Umbilical cord (tissue), 2 donors: Measurements from ENCODE around the gene SH3TC1. TPM values are rescaled to one million over a fixed set of nuclear protein-coding genes. Genes with fewer than 3 reads are reported as not detected.
A peak's percentile ranks its signal among the peaks of the same experiment; 100 is the strongest.

ENCODE experiments used
- DNase-seq: peaks from one replicate; pipeline ENCODE4 v3.0.0-alpha.2; 2015; ENCODE audit warnings: low spot score
- total RNA-seq: library from RNA; depleted of rRNA; stranded (reverse); fragments of >200 nt; gene quantifications from one replicate; pipeline ENCODE4 v1.2.3, GENCODE V29; 2014; ENCODE audit warnings: low replicate concordance; ENCODE audit not compliant: insufficient read depth

Gene SH3TC1
- 59.5 TPM for total RNA-seq

DNA sequence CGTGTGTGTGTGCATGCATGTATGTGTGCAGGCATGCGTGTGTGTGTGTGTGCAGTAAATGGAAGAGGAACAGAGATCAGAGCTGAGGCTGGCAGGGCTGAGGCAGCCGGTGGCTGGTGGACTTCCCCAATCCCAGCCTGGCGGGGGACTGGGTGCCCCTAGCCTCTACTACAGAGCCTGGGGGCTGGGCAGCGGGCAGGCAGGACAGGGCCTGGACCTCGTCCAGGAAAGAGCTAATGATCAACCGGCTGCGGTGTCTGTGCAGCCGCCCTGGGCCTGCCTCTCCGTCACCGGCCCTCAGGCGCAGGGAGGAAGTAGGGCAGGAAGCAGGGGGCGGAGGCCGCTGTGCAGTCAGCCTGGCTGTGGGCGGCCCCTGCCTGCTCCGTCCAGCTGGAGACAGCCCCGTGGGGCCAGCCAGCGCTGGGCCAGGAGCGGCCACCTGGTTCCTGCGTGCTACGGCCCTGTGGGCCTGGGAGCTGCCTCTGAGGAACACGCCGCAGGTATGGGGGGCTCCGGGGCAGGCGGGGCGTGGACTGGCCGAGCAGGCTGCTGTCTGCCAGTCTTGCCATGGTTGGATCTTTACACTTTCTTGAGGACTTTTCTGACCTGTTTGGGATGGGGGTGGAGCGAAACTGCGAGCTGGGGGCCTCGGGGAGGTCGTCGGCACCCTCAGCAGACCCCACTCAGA lies at the start of gene SH3TC1:
Gene SH3TC1, plus strand, starts transcription at position 385 of the 688 bp plus-strand sequence. CDS start 5,905 bp downstream, outside the sequence.
- peak; percentile 95 for DNase-seq

DNA sequence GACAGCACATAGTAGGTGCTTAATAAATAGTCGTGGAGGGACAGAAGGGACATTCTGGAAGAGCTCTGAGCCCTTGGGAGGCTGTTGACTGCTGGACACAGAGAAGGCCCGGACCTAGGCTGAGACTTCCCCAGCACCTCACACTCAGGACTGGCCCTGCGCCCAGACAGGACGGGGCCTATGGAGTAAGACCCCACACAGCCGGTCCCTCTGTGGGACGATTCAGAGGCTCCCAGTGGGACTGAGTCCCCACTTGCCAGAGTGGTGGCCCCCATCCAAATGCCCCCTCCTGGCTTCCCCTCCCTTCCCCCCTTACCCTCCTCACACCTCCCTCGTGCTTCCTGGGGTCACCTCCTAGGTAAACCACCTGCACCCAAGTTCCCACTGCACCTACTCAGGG lies 49.4 kb upstream of the SH3TC1 start:
- no peak for DNase-seq

DNA sequence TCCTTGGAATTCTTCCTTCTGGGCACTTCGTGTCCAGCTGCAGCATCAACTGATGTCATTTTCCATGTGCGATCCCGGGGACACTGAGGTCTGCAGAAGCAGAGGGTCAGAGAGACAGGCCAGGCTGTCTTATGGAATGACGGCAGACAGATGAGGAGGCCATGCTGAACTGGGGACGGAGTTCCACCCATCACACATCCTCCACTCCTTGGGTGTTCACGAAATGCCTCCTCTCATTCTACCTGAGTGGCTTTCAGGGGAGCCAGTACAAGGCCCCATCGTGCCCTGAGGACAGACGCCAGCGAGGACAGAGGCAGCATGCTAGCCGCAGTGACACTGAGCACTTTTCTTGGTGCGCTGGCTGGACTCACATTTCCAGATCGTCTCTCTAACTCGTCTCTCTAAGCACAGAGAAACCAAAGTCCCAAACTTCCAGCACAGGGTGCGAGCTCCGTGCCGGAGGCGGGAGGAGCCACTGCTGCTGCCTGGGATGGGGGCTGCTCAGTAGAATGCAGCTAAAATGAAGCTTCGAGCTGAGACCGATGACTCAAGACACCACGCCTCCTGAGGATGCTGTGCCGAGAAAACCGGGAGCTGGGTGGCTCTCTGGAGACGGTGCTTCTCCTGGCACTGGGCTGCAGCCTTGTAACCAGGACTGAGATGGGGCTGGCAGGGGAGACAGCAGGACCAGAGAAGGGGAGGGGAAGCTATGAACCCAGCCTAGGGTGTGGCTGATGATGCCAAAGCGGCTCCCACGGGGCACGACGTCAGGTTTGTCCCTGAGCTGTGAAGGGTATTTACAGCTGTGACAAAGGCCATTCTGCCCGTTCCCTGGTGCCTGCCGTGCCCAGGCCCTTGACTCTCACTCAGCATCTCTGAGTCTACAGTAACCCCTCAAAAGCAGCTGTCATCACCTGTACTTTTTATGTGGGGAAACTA lies 48.7 kb upstream of the SH3TC1 start:
- no peak for DNase-seq

DNA sequence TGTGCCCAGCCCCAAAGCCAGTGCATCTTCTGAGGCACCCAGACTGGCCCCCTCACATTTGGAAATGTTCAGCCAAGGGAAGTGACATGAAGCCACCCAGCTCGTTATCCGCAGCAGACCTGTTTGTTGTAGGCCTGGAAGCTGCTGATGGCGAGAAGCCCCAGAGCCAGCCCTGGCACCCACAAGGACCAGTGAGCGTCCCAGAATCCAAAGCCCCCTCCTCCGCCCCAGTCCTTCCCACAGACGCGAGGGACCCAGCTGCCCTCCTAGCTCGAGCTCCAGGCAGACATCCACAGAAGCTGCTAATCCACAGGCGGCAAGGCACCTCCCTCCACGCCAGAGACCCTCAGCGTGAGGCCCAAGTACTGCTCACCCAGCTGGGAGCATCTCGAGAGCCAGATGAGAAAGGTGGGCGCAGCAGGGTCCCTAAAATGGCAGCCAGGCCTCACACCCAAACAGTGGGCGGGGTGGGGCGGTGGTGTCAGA lies 47.9 kb upstream of the SH3TC1 start:
- DNase-seq: no peak

DNA sequence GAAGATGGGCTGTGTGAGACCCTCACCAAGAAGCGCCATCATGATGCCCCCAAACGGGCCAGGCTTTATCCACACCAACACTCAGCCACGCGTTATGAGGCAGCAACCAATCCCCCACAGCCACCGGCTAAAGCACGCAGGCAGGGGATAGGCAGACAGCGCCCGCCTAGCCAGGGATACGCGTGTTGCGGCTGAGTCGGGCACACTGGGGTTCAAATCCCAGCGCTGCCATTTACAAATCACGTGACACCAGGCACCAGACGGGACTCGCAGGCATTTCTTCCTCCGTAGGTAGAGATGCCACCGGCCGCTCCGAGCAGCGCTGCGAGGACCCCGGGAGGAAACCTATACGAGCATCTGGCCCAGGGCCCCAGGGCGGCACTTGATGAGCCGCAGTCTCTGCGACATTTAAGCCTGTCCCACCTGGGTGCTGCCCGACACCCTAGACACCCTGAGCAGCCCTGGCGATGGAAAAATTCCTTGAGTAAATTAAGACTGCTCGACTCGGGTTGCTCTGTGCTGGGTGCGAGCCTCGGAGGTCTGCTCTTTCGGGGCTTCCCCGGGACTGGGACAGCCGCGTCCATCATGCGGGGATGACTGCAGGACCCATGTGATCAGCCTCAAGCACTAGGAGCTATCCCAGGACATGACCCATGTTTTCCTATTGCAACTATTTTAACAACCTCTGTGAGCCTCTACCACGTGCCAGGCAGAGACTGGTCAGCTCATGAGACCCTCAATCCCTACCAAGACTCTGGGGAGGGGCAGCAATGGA lies 46.8 kb upstream of the SH3TC1 start:
- DNase-seq: no peak

DNA sequence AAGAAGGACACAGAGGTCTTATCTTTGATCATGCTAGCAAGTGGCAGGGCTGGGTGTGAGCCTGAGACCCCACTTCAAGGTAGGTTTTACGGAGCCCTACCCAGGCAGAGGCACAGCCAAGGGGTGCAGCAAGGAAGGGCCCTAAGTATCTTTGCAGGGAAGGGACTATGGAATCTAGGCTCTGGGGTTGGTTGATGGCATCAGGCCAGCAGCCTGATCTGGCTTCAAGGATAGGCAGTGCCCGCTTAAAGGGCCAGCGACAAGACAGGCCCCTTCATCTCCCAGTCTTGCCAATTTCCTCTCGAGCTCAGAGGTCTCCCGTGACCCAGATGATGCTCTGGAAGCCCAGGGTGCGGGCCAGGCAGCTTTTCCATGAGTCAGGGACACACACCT lies 46.2 kb upstream of the SH3TC1 start:
- no peak for DNase-seq

DNA sequence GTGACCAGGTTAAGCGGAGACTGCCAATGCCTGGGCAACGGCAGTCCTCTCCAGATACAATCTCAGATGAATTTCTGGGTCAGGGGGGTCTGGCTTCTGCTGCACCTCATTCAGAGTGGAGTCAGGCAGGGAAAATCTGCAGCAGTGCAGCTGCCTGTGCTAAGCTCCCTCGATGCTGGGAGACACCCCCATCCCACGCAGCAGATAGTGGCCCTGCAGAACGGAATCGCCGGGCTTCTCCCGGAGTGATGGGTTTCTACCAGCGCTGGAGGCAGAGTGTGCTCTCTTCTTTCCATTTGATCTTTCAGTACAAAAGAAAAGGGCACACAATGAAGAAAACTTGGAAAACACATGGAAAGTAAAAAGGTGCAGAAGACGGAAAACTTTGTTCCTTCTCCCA lies 45.6 kb upstream of the SH3TC1 start:
- no peak for DNase-seq

DNA sequence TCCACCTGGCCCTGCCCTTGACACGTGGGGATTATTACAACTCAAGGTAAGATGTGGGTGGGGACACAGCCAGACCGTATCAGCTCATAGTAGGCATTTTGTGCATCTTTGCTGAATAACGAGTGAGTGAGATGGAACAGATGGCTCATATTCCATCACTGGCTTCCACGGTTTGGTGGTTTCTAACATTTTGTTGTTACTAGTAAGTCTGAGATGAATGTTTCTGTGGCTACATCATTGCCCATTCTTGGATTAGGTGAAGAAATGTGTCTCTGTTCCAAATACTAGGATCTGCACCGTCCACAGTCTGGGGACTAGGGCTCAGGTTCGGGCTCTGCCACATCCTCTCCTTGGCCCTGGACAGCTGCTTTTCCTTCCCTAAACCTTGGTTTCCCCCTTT lies 44.0 kb upstream of the SH3TC1 start:
- no peak for DNase-seq

DNA sequence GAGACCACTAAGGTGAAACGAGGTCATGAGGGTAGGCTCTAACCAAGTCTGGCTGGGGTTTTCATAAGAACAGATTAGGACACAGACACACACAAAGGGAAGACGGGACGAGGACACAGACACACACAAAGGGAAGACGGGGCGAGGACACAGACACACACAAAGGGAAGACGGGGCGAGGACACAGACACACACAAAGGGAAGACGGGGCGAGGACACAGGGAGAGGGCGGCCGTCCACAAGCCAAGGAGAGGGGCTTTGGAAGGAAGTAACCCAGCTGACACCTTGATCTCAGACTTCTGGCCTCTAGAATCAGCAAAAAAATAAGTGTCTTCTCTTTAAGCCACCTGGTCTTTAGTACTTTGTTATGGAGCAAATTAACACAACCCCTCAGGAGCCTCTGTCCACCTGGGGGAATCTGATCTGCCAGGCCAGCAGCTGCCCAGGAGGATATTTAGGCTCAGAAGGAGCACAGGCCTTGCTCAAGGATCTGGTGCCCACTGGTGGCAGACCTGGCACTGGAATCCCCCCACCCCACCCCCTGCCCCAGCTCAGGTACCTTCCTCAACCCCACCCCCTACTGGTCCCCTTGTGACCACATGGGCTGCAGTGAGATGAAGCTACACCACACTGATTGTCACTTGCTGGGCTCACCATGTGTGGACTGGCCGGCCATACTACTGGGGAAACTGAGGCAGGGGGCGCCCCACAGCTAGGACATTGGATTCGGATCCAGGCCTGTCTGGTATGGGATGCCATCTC lies 43.2 kb upstream of the SH3TC1 start:
- DNase-seq: no peak

DNA sequence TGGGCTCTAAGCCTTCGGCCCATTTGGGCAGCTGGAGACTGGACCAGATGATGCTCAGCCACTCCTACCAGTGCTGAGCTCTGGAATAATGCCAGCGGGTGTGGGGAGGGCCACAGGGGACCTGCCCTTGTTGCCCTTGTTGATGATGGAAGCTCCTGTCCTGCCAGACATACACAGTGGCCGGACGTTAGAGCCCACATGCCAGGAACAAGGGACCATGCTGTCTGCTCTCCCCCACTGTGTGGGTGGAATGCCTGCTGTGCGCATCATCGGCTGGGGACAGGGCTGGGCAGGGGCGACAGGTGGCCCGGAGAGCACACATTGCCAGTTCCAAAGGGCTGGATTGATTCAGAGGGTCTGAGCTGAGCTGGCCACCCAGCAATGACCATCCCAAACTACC lies 42.5 kb upstream of the SH3TC1 start:
- no peak for DNase-seq

DNA sequence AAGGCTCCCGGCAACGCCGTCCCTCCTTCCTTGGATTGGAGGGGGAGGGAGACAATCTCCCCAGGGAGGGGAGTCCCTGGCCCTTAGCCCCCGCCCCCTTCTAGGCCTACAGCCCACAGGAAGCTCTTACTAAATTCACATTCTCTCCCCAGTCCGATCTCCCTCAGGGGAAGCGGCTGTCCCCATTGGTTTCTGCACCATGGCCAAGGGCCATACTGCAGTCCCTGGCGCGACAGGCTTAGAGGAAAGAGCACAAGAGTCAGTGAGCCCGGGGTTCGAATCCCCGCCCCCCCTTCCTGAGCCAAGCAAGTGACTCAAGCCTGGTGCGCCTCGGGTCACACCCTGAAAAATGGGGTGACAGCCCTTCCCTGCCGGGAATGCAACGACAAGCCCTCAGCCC lies 41.6 kb upstream of the SH3TC1 start:
- DNase-seq: no peak

DNA sequence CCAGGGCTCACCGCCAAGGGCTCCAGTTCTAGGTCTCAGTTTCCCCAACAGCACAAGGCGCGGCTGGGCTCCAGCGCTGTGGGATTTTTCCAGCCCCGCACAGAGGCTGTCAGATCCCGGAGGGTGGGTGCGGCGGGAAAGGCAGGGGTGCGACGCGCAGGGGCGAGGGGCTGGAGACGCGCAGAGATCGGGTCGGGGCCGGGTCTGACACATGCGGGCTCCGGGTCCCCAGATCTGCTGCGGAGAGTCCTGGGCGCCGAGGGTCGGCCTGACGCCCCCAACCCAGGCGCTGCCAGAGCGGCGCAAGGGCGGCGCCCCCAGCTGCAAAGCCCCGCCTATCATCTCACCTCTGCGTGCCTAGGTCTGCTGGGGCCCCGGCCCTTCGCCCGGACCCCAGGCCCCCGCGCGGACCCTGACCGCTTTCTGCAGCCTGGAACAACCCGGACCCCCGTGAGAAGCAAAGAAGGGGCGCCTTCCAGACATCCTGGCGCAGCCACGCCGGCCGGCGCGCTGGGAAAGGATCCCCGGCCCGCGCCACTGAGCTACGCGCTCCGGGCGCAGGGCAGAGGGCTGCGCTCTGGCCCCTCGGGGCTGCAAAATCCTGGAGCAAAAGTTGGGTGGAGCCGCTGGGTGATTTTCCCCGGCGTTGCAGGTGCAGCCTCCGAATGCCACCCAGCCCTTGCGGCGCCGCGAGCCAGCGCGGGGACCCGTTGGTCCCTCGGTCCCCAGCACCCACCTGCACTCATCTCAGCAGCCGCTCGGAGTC lies 41.0 kb upstream of the SH3TC1 start:
- DNase-seq: no peak

DNA sequence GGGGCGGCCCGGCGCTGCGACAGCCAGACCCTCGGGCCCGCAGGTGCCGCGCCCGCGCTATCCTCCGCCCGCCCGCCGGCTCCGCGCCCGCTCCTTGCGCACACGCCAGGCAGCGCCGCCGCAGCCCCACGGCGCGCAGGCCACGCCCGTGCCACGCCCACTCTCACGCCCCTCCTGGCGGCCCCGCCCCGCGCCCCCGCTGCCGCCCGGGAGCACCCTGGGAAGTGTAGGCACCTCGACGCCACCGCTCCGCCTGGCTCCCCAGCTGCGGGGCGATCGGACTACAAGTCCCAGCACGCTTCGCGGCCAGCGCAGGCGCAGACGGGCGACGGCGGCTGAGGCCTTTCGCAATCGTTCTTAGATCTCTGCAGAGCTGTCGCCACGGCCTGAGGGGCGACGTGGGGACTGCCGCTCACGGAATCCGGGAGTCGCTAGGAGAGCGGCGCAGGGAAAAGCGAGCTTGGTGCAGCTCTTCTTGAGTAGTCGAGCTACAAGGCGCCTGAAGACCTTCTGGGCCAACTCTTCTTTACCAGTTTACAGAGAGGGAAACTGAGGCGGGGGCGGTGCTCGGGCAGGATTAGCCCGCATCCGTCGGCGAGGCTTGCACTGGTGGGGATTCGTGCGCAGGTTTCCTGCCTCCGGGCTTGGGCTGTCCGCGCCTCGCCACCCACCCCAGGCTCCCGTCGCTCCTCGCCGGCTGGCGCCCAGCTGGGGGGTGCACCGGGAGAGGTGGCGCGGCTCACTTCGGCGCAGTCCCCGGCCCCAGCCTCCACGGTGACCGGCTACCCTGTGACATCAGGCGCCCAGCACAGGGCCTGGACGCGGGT lies 40.2 kb upstream of the SH3TC1 start, which contains the start of gene ABLIM2:
Gene ABLIM2, minus strand, starts transcription at position 104 of the 827 bp plus-strand sequence. CDS start 124 bp downstream, outside the sequence.
- peak; percentile 98 for DNase-seq

DNA sequence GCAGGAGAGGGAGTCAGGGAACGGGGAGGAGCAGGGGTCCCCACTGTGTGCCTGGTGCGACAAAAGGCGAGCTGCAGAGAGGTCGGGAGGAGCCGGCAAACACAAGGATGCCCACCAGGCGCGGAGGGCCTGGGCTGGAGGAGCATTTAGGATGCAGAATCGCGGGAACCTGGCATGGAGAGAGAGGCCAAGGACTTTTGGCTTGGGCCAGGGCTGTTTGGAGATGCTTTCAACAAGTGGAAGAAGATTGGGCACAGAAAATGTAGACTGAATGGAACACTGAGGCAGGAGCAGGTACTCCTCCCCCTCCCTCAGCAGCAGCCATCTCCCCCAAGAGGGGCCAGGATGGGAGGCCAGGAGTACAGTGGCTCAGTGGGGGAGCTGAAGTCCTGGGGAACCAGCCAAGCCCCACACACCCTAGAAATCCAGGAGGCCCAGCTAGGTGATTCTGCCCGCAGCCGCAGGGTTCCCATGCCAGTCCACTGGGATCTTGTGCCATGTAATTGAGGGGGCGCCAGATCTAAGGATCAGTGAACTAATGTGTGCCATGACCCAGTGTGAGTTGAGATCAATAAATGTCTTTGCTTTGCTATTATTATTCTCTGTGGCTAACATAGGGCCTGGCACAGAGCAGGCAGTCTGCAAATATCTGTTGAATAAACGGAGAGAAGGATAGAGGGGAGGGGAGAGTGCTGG lies 39.4 kb upstream of the SH3TC1 start:
- no peak for DNase-seq

DNA sequence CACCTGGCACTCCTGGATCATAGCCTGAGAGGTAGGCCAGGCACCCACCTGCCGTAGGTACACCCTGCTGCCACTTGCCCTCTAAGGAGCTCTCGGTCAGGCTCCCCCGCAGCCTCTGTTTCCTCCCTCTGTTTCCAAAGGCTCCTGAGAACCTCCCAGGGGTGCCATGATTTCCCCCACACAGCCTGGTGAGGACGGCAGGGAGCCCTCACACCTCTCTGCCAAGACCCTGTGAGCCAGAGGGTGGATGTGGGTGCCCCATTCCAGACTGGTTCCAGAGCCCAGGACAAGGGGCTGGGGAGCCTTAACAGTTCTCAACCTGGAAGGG lies 38.9 kb upstream of the SH3TC1 start:
- DNase-seq: no peak

DNA sequence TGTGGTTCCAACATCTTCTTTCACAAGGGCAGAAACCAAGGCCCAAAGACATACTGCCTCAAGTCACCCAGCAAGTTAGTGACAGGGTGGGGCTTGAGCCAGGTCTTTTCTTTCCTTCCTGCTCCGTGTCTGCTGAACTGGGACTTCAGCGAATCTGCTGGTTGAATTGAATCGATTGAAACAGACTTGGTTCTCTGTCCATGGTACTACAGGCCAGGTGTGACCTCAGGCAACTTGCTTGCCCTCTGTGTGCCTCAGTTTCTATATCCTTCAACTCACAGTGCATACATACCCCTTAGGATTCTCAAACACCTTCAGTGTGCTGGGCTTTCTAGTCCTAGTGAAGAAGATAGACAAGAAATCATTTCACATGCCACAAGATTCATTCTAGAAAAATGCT lies 38.5 kb upstream of the SH3TC1 start:
- DNase-seq: no peak

DNA sequence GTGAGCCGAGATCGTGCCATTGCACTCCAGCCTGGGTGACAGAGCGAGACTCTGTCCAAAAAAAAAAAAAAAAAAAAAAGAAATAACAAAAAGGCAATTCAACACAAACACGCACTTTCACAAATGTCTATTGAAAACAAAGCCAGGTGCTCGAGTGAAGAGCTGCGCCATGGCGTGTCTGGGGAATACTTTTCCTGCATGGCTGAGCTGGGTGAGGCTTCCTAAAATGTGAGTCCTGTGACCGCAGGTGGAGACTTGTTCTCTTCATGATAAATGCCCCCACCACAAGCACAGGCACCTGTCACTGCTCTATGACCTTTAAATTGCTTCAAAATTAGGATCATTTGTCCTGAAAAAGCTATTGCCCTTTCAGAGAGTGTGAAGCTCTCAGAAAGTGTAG lies 36.5 kb upstream of the SH3TC1 start:
- no peak for DNase-seq

DNA sequence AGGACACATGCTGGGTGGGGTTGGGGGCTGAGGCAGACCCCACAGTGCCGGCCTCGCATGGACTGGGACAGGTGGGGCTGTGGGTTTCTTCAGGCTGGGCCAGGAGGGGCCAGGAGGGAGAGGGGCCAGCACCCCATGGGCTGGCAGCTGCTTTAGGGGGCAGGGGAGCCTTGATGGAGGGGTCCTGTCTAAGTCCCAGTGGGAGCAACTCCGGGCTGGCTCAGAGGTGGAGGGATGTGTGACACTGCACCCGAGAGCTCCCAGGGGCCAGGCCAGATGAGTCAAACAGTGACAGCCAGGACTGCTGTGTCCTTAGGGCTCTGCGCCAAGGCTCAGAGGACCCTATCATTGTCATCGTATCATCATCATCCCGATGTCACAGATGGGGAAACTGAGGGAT lies 36.1 kb upstream of the SH3TC1 start:
- DNase-seq: no peak
